ENCODE measurements around the gene AQP2.
A peak's percentile ranks its signal among the peaks of the same experiment; 100 is the strongest.

Gene AQP2, protein sequence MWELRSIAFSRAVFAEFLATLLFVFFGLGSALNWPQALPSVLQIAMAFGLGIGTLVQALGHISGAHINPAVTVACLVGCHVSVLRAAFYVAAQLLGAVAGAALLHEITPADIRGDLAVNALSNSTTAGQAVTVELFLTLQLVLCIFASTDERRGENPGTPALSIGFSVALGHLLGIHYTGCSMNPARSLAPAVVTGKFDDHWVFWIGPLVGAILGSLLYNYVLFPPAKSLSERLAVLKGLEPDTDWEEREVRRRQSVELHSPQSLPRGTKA

DNA sequence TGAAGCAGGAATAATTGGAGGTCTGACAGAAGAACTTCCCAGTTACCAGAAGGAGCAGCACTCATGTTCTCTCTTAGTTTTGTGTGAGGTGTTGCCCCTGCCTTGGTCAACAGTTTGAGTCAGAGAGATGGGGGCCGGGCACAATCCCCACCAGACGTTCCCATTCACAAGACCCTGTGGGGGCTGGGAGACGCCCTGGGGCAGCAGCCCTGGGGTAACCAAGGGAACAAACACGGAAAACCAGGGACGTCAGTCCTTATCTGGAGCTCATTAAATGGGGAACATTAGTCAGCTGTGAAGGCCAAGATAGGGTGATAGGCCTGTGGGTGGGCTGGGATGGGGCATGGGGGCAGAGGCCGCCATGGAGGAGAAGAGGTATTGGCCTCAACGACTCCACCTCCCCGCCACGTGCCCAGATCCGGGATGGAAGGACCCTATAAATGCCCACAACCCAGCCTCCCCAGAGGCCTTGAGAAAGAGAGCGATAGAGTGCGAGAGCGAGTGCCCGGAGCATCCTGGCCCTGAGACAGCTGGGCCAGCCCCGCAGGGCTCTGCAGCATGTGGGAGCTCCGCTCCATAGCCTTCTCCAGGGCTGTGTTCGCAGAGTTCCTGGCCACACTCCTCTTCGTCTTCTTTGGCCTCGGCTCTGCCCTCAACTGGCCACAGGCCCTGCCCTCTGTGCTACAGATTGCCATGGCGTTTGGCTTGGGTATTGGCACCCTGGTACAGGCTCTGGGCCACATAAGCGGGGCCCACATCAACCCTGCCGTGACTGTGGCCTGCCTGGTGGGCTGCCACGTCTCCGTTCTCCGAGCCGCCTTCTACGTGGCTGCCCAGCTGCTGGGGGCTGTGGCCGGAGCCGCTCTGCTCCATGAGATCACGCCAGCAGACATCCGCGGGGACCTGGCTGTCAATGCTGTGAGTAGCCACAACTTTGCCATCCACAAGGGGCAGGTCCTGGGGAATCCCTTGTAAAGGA, at the start of gene AQP2:
TSS of gene AQP2 (plus strand) at position 465 of the 979 bp plus-strand sequence. CDS start at position 559, 94 bp downstream.
- no peak for DNase-seq (ENCODE audit: low read depth)

DNA sequence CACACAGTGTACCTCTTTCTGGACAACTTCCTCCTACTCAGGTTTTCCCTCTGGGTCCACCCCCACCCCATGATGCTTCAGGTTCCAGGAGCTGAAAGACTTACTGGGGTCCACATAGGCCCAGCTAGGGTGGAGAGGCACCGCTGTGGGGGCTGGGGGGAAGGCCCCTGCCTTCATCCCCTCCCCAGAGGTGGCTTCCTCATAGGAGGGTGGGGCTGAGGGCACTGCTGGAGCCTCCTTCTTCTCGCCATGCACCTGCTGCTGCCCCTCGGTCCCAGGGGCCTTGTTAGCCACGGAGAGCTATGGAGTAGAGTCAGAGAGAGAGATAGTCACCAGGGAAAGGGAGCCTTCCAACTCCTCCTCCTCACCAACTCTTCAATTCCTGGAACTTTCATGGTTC, 49.5 kb upstream of the AQP2 start:
- DNase-seq (ENCODE audit: low read depth), result no peak

DNA sequence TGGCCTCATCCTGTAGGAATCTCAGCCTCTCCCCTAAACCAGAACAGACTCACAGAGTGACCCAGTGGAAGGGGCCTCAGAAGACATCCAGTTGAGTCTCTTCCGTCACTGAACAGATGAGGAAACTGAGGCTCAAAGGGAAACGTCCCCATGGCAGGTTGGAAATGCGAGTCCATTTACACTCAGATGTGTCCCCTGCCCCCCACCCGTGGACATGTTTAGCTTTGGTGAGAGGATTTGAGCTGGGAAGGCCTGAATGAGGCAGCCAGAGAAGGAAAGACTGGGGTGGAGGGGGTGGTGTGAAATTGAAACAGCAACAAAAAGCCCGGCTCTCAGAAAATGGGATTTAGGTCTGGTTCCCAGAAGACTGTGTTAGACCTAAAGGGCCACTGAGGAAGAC, 48.6 kb upstream of the AQP2 start:
- no peak for DNase-seq (ENCODE audit: low read depth)

DNA sequence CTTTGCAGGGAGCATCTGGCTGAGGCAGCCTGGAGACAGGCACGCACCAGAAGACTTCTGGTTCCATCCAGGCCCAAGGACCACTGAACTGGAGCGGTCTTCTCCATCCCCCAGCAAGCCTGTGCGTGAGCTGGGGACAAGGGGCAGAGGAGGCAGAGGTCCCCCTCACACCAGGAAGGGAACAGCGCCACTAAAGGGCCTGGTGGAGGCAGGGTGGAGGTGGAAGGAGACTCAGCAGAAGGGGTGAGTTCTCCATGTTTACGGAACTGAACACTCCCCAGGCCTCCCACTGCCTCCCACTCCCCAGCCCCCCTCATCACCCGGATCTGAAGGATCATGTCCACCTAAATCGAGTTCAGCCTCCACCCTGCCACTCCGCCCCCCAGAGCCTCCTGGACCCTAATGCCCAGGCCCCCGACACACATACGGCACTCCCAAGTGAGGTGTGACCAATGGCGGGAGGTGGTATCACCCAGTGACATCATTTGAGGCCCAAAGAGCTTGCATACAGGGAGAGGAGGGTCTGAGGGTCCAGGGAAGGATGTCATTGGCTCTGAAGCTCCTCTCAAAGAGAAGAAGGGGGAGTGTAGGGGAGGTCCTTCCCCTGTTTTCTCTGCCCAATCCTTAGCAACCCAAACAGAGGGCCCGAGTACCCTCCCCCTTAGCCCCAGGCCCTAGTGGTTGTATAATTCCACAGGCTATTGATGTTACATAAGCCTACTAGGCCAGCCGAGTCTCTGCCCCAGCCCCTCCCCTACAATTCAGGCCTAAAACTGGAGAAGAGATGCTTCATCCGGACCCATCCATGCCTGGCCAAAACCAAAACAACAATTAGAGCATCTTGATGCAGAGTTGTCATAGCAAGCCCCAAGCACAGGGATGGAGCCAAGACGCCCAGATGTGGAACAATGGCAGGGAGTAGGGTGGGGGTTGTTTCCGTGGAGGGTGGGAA, 47.9 kb upstream of the AQP2 start:
- no peak for DNase-seq (ENCODE audit: low read depth)

DNA sequence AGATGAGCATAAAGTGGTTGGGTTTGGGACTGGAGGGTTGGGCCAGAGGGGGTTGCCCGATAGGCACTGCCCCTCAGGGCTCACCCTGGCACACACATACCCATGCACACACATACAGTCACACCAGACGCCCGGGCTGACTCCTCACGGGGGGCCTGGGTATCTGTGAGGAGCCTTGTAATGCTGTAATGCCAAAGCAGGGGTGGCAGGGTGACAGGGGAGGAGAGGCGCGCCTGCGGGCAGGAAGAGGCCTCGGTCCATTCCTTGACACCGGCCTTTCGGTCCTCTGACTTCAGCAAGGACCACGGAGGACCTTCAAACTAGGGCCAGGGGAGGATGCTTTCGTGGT, 47.2 kb upstream of the AQP2 start:
- DNase-seq (ENCODE audit: low read depth), result no peak

DNA sequence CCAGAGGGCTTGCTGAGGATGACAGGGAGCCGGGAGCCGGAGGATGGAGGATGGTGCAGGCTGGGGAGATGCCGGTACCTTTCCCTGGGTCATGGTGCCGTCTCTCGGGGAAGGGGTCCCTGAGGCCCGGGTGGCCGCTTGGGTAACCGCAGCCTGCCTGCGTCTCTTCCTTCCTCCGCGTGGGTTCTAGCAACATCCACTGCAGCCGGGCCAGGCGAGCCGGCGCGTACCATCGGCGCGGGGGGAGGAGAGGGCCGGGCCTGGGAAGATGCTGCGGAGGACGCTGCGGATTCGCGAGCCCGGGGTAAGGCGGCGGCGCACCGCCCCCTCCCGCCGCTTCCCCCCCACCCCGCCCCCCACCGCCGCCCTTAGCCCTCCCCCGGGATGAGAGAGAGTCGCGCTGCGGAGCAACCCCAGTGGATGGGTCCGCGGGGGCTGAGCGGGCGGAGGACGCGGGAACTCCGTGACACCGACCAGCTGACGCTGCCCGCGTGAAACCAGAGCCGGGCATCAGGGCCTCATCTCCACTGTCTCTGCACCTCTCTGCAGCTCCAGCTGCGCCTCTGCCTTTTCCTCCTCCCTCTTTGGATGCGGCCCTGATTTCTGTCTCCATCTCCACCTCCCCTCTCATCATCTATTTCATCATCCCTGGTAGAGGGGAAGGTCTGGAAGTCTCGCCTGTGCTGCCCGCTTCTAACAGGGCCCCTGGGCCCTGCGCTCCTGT, 46.7 kb upstream of the AQP2 start, which contains the start of gene FAIM2:
TSS of gene FAIM2 (minus strand) at position 201 of the 724 bp plus-strand sequence. CDS start at position 93, 108 bp downstream.
- peak; percentile 7 for DNase-seq (ENCODE audit: low read depth)

DNA sequence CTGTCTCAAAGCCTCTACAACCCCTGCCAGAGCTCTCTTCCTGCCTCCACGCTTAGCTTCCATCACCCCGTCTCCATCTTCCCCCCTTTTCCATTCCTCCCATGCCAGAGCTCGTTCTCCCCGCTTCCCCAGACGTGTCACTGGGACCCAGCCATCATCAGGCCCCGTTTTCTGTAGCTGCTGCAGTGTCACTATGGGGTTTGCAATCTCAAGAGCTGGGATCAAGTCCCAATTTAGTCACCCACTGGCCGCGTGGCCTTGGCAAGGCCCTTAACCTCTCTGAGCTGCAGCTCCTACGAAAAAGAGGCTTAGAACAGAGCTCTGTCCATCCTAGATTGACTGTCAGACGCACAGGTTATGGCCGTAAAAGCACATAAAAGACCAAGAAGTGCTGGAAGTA, 45.9 kb upstream of the AQP2 start:
- DNase-seq (ENCODE audit: low read depth), result no peak

DNA sequence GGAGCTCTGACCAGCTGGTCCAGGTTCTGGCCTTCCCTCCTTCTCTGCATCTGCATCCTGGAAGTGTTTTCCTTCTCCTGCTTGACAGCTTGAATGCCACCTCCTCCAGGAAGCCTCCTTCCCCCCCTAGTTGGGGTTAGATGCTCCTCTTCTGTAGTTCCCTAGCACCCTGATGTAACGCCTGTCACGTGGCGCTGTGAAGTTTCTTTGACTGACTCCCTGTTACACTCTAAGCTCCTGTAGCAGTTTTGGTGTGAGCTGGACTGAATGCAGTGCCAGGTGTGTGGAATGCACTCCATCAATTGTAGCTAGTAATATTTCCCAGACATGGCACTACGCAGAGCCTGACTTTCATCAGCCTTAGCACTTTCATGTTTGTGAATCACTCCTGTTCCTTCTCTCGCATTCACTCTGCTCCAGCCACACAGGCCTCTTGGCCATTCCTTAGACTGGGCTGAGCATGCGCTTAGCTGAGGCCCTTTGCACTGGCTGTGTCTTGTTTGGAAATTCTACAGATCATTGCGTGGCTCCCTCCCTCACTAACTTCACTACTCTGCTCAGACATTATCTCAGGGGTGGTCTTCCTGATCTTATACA, 44.7 kb upstream of the AQP2 start:
- DNase-seq (ENCODE audit: low read depth), result no peak

DNA sequence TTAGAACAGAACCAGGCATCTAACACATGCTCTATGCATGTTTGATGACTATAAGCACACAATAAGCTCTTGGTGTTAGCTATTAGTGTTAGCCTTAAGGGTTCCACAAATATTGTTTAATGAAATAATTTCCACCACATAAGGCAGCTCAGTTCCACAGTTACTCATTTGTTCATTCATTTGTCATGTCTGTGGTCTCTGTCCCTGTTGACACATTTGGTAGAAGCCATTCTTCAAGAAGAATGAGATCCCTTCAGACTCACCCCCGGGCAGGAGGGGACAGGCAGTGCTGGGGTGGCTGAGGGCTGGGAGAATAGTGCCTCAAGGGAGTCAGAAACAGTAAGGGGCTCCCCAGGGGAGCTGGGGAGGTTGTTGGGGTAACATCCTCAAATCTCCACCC, 43.2 kb upstream of the AQP2 start:
- no peak for DNase-seq (ENCODE audit: low read depth)

DNA sequence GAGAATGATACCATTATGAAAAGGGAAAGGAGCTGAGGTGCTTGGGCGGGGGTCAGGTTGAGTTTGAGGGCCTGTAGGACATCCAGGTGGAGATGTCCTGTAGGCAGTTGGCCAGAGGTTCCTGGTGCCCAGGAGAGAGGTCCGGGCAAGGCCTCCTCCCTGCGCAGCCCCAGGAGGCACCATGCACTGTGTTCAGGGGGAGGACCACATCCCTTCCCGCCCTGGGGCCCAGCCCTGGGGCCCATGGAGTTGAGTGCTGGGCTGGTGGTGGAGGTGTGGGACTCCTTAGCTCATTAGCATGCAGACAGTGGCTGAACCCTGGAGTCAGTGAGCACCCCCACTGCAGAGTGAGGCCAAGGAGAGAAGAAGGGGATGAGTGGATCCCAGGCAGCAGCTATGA, 41.2 kb upstream of the AQP2 start:
- DNase-seq (ENCODE audit: low read depth), result no peak

DNA sequence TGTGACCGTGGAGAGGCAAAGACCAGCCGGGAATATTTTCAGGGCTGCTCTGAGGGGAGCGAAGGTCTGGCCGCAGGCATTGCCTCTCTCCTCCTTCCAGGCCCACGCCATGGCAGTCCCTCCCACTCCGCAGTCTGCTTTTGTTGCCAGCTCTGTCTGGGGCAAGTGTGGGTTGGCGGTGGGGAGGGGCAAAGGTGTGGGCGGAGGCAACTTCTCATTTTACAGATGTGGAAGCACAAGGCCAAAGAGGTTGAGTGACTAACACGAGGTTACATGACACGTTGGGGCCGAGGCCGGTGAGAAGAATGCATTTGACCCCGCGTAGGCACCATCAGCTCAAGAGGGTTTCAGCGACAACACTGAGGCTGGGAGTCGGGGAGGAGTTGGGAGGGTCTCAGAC, 40.7 kb upstream of the AQP2 start:
- DNase-seq (ENCODE audit: low read depth), result no peak

DNA sequence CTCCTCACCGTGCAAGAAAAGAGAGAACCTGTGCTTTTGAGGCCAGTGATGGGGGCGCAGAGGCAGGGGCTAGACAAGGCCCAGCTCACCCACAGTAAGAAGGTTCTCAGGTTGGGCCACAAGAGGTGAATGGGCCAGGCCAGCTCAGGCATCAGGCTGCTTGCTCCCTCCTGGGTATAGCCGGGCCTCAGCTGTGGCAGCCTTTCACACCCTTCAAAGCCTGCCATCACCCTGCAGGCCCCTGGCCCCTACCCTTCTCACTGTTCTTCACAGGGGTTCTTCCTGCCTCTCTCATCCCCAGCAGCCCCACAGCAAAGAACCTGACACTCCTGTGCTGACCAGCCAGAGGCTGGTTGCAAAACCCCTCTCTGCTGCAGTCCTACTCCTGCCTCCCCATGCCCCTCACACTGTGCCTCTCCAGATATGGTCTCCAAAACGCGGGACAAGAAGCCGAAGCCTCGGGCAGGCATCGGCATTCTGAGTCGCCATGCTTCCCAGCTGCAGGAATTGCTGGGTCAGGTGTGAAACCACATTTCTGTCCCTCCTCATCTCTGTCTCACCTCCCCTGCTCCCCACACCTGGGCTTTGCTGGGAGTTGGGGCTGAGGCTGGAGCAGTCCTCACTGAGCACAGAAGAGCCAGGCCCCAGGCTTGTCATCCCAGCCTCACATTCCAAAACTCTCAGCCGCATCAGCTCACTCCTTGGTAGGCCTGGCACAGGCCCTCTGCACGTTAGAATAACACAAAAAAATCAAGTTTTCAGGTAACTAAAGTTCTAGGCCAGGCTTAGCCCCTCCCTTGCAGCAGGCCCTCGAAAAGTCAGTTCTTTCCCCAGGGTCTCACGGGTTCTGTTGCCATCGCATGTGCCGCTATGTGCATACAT, 40.0 kb upstream of the AQP2 start:
- no peak for DNase-seq (ENCODE audit: low read depth)

DNA sequence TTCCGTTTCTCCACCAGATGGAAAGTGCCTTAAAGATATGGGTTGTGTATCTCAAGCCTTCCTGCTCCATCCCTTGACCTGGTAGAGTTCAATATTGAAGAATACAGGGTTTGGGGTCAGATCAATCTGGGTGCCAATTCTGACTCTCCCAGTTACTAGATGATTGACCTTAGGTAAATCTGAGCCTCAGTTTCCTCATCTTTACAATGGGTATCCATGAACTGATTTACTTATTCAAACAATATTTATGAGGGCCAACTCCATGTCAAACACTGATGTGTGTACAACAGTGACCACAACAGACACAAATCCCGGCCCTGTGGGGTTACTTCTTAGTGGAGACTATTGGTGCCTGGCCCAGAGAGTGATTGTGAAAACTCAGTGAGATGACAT, 39.3 kb upstream of the AQP2 start:
- no peak for DNase-seq (ENCODE audit: low read depth)

DNA sequence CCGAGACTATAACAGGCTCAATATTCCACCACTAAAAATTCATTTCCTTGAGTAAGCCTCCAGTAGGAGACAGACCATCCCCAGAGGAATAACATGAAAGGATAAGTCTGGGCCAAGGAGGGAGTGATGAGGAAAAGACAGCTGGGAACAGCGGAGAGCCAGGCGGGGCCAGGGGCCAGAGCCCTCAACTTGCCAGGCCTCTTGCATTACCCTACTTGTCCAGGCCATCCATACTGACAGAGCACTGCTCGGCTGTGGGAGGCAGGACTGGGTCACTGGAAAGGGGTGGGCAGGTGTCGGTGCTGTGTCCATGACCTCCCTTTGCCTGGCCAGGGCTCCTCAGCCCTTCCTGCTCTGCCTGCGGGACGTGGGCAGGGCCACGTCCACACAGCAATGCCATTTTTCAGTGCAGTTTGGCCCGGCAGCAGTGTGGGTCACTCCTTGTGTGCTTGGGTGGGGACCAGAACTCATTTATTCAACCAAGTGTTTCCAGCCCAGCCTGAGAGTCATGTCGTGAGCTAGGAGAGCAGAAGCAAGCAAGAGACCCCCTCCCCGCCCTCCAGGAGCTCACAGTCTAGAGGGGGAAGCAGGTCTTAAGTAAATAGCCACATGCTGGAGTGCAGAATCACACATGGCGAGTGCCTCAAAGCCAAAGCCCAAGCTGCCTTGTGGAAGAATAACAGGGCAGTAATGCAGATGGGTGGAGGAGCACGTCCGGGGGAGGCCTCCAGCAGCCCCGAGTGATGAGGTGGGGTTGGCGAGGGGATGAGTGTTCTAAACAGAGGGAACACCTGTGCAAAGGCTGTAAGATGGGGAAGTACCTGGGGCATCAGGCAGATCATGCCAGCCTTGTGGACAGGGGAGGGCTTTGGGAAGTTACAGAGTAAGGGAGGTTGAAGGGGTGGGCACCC, 37.9 kb upstream of the AQP2 start:
- DNase-seq (ENCODE audit: low read depth), result no peak

DNA sequence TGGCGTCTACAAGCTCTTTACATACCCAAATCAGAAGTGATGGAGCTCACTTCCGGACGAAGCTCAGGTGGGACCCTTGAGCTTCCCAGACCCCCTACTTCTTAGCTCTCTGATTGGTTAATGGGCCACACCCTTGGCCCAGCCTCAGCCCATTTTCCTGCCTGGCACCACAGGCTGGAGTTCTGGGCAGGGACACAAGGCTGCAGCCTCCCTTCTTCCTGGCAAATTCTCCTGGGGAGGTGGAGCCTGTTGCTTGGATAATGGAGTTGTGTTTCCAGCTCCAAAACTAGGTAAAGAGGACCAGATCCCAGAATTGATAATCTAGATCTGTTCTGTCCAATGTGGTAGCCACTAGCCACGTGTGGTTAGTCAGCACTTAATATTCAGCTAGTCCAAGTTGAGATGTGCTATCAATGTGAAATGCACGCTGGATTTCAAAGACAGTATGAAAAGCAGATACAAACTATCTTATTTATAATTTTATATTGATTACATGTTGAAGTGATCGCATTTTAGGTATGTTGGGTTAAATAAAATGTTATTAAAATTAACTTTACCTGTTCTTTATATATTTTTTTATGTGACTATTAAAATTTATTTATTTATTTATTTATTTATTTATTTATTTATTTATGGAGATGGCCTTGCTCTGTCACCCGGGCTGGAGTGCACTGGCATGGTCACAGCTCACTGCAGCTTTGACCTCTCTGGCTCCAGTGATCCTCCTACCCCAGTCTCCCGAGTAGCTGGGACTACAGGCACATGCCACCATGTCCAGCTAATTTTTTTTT, 34.2 kb upstream of the AQP2 start:
- no peak for DNase-seq (ENCODE audit: low read depth)

DNA sequence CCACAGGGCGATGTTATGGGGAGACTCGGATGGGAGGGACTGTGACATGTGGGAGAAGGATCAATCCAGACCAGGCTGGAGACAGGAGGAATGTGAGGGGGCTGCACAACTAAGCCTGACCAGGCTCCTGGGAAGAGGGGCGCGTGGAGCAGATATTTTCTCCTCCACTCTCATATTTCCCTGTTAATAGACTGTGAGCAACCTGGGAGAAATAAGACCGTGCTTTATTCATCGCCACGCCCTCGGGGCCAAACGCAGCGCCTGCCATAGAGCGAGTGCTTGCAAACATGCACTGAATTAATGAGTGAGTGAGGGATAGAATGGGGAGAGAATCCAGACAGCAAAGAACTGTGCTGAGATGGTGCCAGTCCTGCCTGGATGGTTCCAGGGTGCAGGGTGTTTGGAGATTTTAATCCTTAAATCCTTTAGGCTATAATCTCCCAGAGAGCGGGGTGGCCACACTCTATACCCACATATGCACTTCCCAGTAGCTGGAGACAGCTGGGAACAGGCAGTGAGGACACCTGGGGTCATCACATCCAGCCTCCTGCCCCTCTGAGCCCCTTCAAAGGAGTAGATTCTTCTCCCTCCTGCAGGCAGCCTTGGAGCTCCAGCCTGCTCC, 33.3 kb upstream of the AQP2 start:
- no peak for DNase-seq (ENCODE audit: low read depth)

DNA sequence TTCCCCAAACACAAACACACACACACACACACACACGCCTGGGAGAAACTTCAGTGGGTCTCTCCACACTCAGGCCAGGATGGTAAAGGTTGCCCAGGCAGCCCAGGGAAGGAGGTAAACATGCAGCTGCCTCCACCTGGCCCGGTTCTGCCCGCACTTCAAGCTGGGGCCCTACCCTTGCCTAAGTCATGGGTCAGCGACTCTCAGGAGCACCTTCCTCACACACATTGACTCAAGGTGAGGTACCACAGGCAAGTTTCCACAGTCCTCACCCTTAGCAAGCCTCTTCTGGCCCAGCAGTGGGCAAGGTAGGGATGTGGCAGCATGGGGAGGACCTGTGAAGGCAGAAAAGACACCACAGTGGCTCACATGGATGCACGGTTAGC, 32.8 kb upstream of the AQP2 start:
- DNase-seq (ENCODE audit: low read depth), result no peak
